ENCODE results near the gene CCL7.

GRCh38 chr17:34275881-34276280 is 5.9 kb downstream of the CCL7 start:
- TF ChIP-seq ARNT (IDR thresholded peaks at IDR 0.05): no peak
- no peak for TF ChIP-seq ELF4 (IDR thresholded peaks at IDR 0.05)
- TF ChIP-seq SUZ12 (IDR thresholded peaks at IDR 0.05): no peak
- no peak for TF ChIP-seq ZNF384 (IDR thresholded peaks at IDR 0.05)
- TF ChIP-seq SP1 (IDR thresholded peaks at IDR 0.05): no peak
- TF ChIP-seq TARDBP (IDR thresholded peaks at IDR 0.05): no peak
- TF ChIP-seq L3MBTL2 (conservative IDR thresholded peaks at IDR 0.05): no peak
- TF ChIP-seq FOXA1 (IDR thresholded peaks at IDR 0.05): no peak
- no peak for TF ChIP-seq FOXM1 (IDR thresholded peaks at IDR 0.05; ENCODE audit: borderline replicate concordance)
- TF ChIP-seq FOXK2 (IDR thresholded peaks at IDR 0.05): no peak
- TF ChIP-seq PKNOX1 (IDR thresholded peaks at IDR 0.05): no peak

All from HEK293T (cell line).